Testis (tissue), 3 donors: ENCODE results near the gene MYO15B. TPM values are rescaled to one million over a fixed set of nuclear protein-coding genes. Genes with fewer than 3 reads are reported as not detected.
A peak's percentile ranks its signal among the peaks of the same experiment; 100 is the strongest.

Experiments used
- DNase-seq: peaks from one replicate; pipeline ENCODE4 v3.0.0-alpha.2; 2019
- H3K27ac ChIP-seq, 2 donors: fragments of 200-600 bp; sonication (generic); one replicate each; pipeline ENCODE4 v1.5.1; 2019
- H3K27me3 ChIP-seq: fragments of 200-600 bp; sonication (generic); one replicate; pipeline ENCODE4 v1.5.1; 2019
- H3K36me3 ChIP-seq: fragments of 200-600 bp; sonication (generic); one replicate; pipeline ENCODE4 v1.5.1; 2017; ENCODE audit warnings: low read depth; ENCODE audit errors: missing control alignments
- H3K4me1 ChIP-seq: fragments of 200-600 bp; sonication (generic); one replicate; pipeline ENCODE4 v1.5.1; 2019
- H3K4me3 ChIP-seq, 2 donors: fragments of 200-600 bp; sonication (generic); one replicate each; pipeline ENCODE4 v1.5.1; 2017 to 2019
- H3K9me3 ChIP-seq: fragments of 200-600 bp; sonication (generic); one replicate; pipeline ENCODE4 v1.5.1; 2017
- CTCF ChIP-seq, 3 experiments: fragments of 450-650 bp in 2 of 3; fragments of 200-600 bp in 1 of 3; sonication (generic) in 1 of 3; IDR thresholded peaks; one replicate each; pipeline ENCODE4 v1.5.1; 2016 to 2019; ENCODE audit warnings: antibody characterized with exemption in 3 of 3, mild to moderate bottlenecking in 2 of 3, moderate library complexity in 1 of 3
- POLR2A ChIP-seq: fragments of 450-650 bp; IDR thresholded peaks from one replicate; pipeline ENCODE4 v1.6.1; 2017; ENCODE audit warnings: antibody characterized with exemption, mild to moderate bottlenecking, moderate library complexity
- WGBS, 2 donors: methylation state at CpG; one replicate each; pipeline ENCODE4 v1.1.5; 2018; 5-methylcytosine and 5-hydroxymethylcytosine counted together
- intact Hi-C: fragments of 100-400 bp; cut with DNase I; formaldehyde crosslinking; loops from one replicate; pipeline ENCODE4 v1.15.1; 2023; ENCODE audit warnings: low total_unique reads
- polyA plus RNA-seq: library from polyadenylated mRNA; stranded (reverse); fragments of 350-450 nt; fragmentation: Illumina TruSeq; extraction: RNeasy Lipid Tissue Mini Kit (QIAGEN cat#74804); gene quantifications from one replicate; pipeline ENCODE4 v1.2.3, GENCODE V29; 2014; ENCODE audit warnings: low read depth, low replicate concordance; ENCODE audit not compliant: insufficient read depth
- total RNA-seq, 2 donors: library from RNA; depleted of rRNA; stranded (reverse); fragments of >200 nt; gene quantifications; one replicate each; pipeline ENCODE4 v1.2.3, GENCODE V29; 2016

The MYO15B gene
- total and polyA plus RNA-seq, 3 donors from 2014 or later: 70.4 to 142 (median 139) TPM

GRCh38 chr17:75647921-75648320 lies 60.3 kb downstream of the MYO15B start:
- Histone ChIP-seq H3K36me3 (no peaks in the 10 kb centered on the region), H3K4me3 (no peak overlapping the region), H3K27ac (no peak overlapping the region), H3K9me3 (no peaks in the 10 kb centered on the region), H3K4me1 (no peaks in the 10 kb centered on the region), H3K27me3 (no peaks in the 10 kb centered on the region)
- TF ChIP-seq POLR2A: no peak
- TF ChIP-seq CTCF (IDR thresholded peaks at IDR 0.05): no peak
- DNase-seq: no peak
- intact Hi-C loops: no loop called here
- WGBS, 2 donors: 96 to 97% methylated on average over 7 of the region's 7 CpGs

GRCh38 chr17:75649687-75650086 lies 62.1 kb downstream of the MYO15B start:
- Histone ChIP-seq H3K27me3 (no peaks in the 10 kb centered on the region), H3K27ac (no peak overlapping the region), H3K4me3 (no peak overlapping the region), H3K9me3 (no peaks in the 10 kb centered on the region), H3K4me1 (no peaks in the 10 kb centered on the region), H3K36me3 (no peaks in the 10 kb centered on the region)
- DNase-seq: no peak
- WGBS, 2 donors: 74 to 89% methylated on average over 6 of the region's 6 CpGs
- intact Hi-C loops: no loop called here
- no peak for TF ChIP-seq CTCF (IDR thresholded peaks at IDR 0.05)
- no peak for TF ChIP-seq POLR2A

GRCh38 chr17:75650874-75651273 lies 63.3 kb downstream of the MYO15B start:
- 87 to 94% methylated on average over 7 of the region's 7 CpGs for WGBS, 2 donors
- Histone ChIP-seq H3K4me1 (no peaks in the 10 kb centered on the region), H3K36me3 (no peaks in the 10 kb centered on the region), H3K27ac (no peak overlapping the region), H3K4me3 (no peak overlapping the region), H3K9me3 (no peaks in the 10 kb centered on the region), H3K27me3 (no peaks in the 10 kb centered on the region)
- intact Hi-C loops: no loop called here
- TF ChIP-seq CTCF (IDR thresholded peaks at IDR 0.05) (no peak), POLR2A (no peak)
- DNase-seq: no peak

GRCh38 chr17:75652341-75652740 lies 64.7 kb downstream of the MYO15B start:
- no peak for DNase-seq
- no peaks in the 10 kb centered on the region for H3K4me1 ChIP-seq
- no peaks in the 10 kb centered on the region for H3K36me3 ChIP-seq
- no peak overlapping the region for H3K4me3 ChIP-seq
- TF ChIP-seq CTCF (IDR thresholded peaks at IDR 0.05) (no peak), POLR2A (no peak)
- no peaks in the 10 kb centered on the region for H3K27me3 ChIP-seq
- no peaks in the 10 kb centered on the region for H3K9me3 ChIP-seq
- intact Hi-C loops: no loop called here
- WGBS, 2 donors: 94 to 100% methylated on average over 3 to 5 of the region's 5 CpGs
- H3K27ac ChIP-seq: no peak overlapping the region

GRCh38 chr17:75652934-75653549 lies 65.4 kb downstream of the MYO15B start:
- no peak overlapping the region for H3K27ac ChIP-seq
- 65 to 76% methylated on average over 6 of the region's 6 CpGs for WGBS, 2 donors
- TF ChIP-seq POLR2A: no peak
- peak; percentile 17 to 59 (median 22) for TF ChIP-seq CTCF (IDR thresholded peaks at IDR 0.05)
- H3K9me3 ChIP-seq: no peaks in the 10 kb centered on the region
- peak; percentile 45 for DNase-seq
- H3K36me3 ChIP-seq: no peaks in the 10 kb centered on the region
- no peaks in the 10 kb centered on the region for H3K27me3 ChIP-seq
- intact Hi-C loops: no loop called here
- H3K4me1 ChIP-seq: no peaks in the 10 kb centered on the region
- no peak overlapping the region for H3K4me3 ChIP-seq
